Natural killer cell treated with Interleukin-12 subunit alpha and Interleukin-12 subunit beta and Interleukin-15 and Interleukin-18, amount 100 ng/mL, for 72 hours (primary cell): Measurements from ENCODE around the gene CARMIL3. TPM values are rescaled to one million over a fixed set of nuclear protein-coding genes. Genes with fewer than 3 reads are reported as not detected.
"Not testable (repeated sequence)": the region's sequence is repeated elsewhere in the genome, so short reads cannot be mapped to it uniquely, and the experiment has no call there.

Experiments used
- ATAC-seq, 2 donors: fragments of 150-1000 bp; cut with Tn5 transposase in 1 of 2; sonication (Bioruptor Pico), chemical (Tn5 transposase) in 1 of 2; 2 replicates each; pipeline ENCODE4 v1.10.0; 2021
- DNase-seq: peaks from one replicate; pipeline ENCODE4 v3.0.0; 2022; ENCODE audit warnings: low spot score
- H3K27ac Mint-ChIP-seq, 2 donors: 1 replicate in 1 of 2; 2 replicates in 1 of 2; pipeline ENCODE4 v1.8.0; 2022; ENCODE audit warnings: mixed read lengths in 2 of 2, mild to moderate bottlenecking in 1 of 2, moderate library complexity in 1 of 2
- H3K27me3 Mint-ChIP-seq, 2 donors: 1 replicate in 1 of 2; 2 replicates in 1 of 2; pipeline ENCODE4 v1.8.0; 2022; ENCODE audit warnings: mixed read lengths in 2 of 2
- H3K36me3 Mint-ChIP-seq: one replicate; pipeline ENCODE4 v1.8.0; 2022; ENCODE audit warnings: mixed read lengths
- H3K4me1 Mint-ChIP-seq, 2 donors: 1 replicate in 1 of 2; 2 replicates in 1 of 2; pipeline ENCODE4 v1.8.0; 2022; ENCODE audit warnings: low read depth in 2 of 2, mixed read lengths in 2 of 2, mild to moderate bottlenecking in 1 of 2
- H3K4me3 Mint-ChIP-seq: one replicate; pipeline ENCODE4 v1.8.0; 2022; ENCODE audit warnings: mixed read lengths
- H3K9me3 Mint-ChIP-seq: 2 replicates; pipeline ENCODE4 v1.8.0; 2022; ENCODE audit warnings: mixed read lengths
- total RNA-seq, 2 donors: library from RNA; stranded (reverse); gene quantifications; one replicate each; pipeline ENCODE4 v1.2.3, GENCODE V29; 2022

CARMIL3 gene
- total RNA-seq, 2 donors from 2014 or later = 0.10 to 0.50 TPM

DNA sequence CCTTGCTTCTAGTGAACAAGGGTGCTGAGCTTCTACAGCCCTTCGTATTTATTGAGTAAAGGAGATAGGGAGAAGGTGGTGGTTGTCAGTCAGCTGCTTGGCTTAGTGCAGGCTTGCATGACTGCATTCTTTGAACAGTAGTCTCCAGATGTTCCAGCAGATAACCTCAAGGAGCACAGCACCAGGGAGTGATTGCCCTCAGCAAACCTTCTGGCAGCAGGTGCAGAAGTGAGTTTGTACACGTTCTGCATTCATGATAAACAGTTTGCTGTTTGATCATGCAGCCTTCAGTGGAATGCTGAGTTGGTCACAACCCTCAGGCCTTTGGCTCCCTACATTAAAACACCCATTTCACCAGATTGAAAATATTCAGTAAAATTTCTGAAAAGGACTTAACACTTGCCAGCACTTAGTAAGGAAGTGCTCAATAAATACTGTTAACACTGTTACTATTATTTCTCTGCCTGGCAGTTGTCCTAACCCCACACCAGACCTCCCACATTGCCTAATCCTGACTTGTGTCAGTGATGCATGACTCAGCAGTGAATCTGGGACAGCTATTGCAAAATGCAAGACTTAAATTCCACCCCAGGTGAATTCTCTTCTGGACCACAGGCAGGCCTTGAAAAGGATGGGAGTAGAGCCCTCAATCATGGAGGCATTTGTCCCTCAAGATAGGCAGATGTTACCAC lies 18.9 kb upstream of the CARMIL3 start:
- ATAC-seq (peak in 1 of 2 donors; percentile 58), DNase-seq (no peak)
- H3K4me1 Mint-ChIP-seq = peaks cover 11 to 12% of the 10 kb centered on the region in 2 donors
- peaks cover 0 to 6% of the 10 kb centered on the region in 2 donors for H3K27me3 Mint-ChIP-seq
- H3K4me3 Mint-ChIP-seq = no peak overlapping the region
- peaks cover 6% of the 10 kb centered on the region for H3K36me3 Mint-ChIP-seq
- peaks cover 7% of the 10 kb centered on the region for H3K9me3 Mint-ChIP-seq
- H3K27ac Mint-ChIP-seq = no peak overlapping the region

- Mint-ChIP-seq H3K27ac (peak overlapping the region in 1 of 2 donors; percentile 28), H3K4me3 (peak overlapping the region; percentile 90), H3K4me1 (peaks cover 12 to 23% of the 10 kb centered on the region in 2 donors)
- not testable (repeated sequence) for H3K27me3 Mint-ChIP-seq, ATAC-seq, H3K9me3 Mint-ChIP-seq, H3K36me3 Mint-ChIP-seq, DNase-seq
Measured at GRCh38 chr14:24035769-24036168, 16.0 kb upstream of the CARMIL3 start.

DNA sequence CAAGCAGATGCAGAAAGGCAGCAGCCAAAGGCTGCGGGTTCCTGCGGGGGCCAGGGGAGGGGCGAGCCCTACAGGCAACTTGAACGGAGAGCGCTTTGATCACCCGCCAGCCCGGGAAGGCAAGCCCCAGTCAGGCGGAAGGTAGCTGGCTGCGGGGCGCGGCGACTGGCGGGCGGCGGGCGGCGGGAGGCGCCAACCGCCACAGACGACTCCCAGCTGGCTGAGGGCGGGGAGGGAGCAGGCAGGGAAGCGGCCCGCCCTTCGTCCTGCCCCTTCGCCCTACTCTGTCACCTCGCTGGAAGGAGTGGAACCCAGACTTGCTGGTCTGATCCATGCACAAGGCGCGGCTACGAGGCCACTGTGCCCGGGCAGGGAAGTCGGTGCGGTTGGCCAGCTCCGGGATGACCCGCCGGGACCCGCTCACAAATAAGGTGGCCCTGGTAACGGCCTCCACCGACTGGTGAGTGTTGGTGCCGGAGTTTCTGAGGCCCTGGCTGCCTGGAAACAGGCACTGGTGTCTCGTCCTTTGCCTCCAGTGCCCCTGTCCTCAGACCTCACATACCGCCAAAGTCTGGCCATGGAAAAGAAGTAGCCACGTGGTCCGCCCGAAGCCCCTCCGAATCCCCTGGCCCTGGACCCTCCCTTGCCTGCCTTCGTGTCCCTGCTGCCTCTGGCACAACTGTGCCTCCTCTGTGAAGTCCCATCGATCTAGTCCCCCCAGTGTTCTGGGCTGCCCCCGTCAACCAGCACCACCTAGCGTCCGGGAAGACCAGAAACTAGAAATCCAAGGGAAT lies 15.4 kb upstream of the CARMIL3 start:
- Mint-ChIP-seq H3K4me1 (peaks cover 12 to 23% of the 10 kb centered on the region in 2 donors), H3K9me3 (peaks cover 2% of the 10 kb centered on the region), H3K27ac (peak overlapping the region; percentile 71 to 74), H3K36me3 (peaks cover 3% of the 10 kb centered on the region), H3K27me3 (peaks cover 0 to 3% of the 10 kb centered on the region in 2 donors), H3K4me3 (peak overlapping the region; percentile 90)
- DNase-seq (peak; percentile 77), ATAC-seq (peak; percentile 83 to 86)

DNA sequence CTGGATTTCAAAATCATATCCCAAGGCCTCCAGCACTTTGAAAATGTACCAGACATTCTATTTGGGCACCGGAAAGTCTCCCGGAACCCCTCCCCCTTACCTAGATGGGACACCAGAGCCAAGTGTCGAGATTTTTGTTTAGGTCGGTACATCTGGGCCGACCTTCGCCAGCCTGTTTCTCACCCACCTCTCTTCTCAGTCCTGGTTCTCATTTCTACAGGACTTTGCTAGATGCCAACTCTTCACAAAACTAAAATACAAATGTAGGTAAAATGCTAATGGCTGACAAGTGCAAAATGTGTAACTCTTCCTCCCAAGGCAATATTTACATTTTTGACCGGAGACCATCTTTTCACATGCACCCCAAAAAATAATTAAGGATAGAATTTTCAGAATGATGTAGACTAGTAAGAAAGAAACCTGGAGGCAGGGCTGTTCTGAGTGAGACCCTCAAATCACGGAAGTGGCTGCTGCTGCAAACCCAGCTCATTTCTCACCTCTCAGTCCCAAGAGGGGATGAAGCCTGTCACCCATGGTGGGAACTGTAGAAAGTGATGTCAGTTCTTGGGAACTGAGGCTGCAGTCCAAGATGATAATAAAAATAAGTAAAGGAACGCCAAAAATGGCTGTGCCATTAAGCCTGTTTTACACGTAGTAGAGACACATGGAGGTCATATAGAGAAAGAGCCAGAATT lies 14.7 kb upstream of the CARMIL3 start:
- H3K9me3 Mint-ChIP-seq, DNase-seq, H3K36me3 Mint-ChIP-seq, ATAC-seq, H3K27me3 Mint-ChIP-seq: not testable (repeated sequence)
- Mint-ChIP-seq H3K4me1 (peaks cover 12 to 23% of the 10 kb centered on the region in 2 donors), H3K27ac (peak overlapping the region; percentile 71 to 74), H3K4me3 (peak overlapping the region; percentile 90)

DNA sequence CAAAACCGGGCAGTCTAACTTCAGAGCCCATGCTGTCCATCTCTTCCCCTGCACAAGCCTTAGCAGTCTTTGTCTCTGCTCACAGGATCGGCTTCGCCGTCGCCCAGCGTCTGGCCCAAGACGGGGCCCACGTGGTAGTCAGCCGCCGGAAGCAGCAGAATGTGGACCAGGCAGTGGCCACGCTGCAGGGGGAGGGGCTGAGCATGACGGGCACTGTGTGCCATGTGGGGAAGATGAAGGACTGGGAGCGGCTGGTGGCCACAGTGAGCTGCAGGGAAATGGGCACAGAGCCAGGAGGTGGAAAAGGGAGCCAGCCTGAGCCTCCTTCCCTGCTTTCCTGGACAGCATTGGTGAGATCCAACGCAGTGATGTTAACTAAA lies 14.2 kb upstream of the CARMIL3 start:
- ATAC-seq (no peak), DNase-seq (no peak)
- no peak overlapping the region for H3K27ac Mint-ChIP-seq
- peaks cover 0 to 2% of the 10 kb centered on the region in 2 donors for H3K27me3 Mint-ChIP-seq
- H3K4me3 Mint-ChIP-seq = no peak overlapping the region
- peaks cover 12 to 23% of the 10 kb centered on the region in 2 donors for H3K4me1 Mint-ChIP-seq
- no peaks in the 10 kb centered on the region for H3K36me3 Mint-ChIP-seq
- no peaks in the 10 kb centered on the region for H3K9me3 Mint-ChIP-seq

GRCh38 chr14:24038686-24039085 lies 13.1 kb upstream of the CARMIL3 start:
- H3K27me3 Mint-ChIP-seq = peaks cover 0 to 2% of the 10 kb centered on the region in 2 donors
- no peak overlapping the region for H3K27ac Mint-ChIP-seq
- ATAC-seq (no peak), DNase-seq (no peak)
- no peaks in the 10 kb centered on the region for H3K36me3 Mint-ChIP-seq
- H3K4me3 Mint-ChIP-seq = no peak overlapping the region
- H3K4me1 Mint-ChIP-seq = peaks cover 12 to 23% of the 10 kb centered on the region in 2 donors
- H3K9me3 Mint-ChIP-seq = no peaks in the 10 kb centered on the region

DNA sequence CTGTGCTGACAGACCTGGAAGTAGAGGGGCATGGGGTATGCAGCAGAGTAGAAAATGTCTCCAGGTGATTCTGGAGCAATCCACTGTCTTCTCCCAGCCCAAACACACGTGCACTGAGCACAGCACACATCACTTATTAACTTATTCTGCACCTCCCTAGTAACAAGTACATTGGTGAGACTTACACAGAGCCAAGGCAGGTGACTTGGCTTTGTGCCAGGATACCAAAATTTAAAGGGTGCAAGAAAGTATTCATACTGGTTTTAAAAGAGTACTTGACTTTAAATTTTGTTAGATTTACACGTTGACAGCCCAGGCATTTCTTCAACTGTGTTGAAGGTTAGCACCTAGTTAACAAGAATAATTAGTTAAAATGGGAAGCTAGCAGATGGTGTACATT lies 11.1 kb upstream of the CARMIL3 start:
- Mint-ChIP-seq H3K27me3 (peaks cover 0 to 5% of the 10 kb centered on the region in 2 donors), H3K27ac (no peak overlapping the region), H3K4me3 (no peak overlapping the region), H3K36me3 (no peaks in the 10 kb centered on the region), H3K4me1 (peaks cover 12 to 18% of the 10 kb centered on the region in 2 donors), H3K9me3 (no peaks in the 10 kb centered on the region)
- no peak for ATAC-seq
- DNase-seq = no peak

- peaks cover 0 to 12% of the 10 kb centered on the region in 2 donors for H3K4me1 Mint-ChIP-seq
- no peaks in the 10 kb centered on the region for H3K36me3 Mint-ChIP-seq
- no peak overlapping the region for H3K4me3 Mint-ChIP-seq
- H3K27me3 Mint-ChIP-seq = peaks cover 2 to 6% of the 10 kb centered on the region in 2 donors
- ATAC-seq (no peak), DNase-seq (no peak)
- no peak overlapping the region for H3K27ac Mint-ChIP-seq
- no peaks in the 10 kb centered on the region for H3K9me3 Mint-ChIP-seq
Measured at GRCh38 chr14:24042746-24043145, 9.1 kb upstream of the CARMIL3 start.

- DNase-seq, H3K9me3 Mint-ChIP-seq, H3K4me3 Mint-ChIP-seq, ATAC-seq, H3K27me3 Mint-ChIP-seq, H3K27ac Mint-ChIP-seq, H3K36me3 Mint-ChIP-seq: not testable (repeated sequence)
- peaks cover 16 to 23% of the 10 kb centered on the region in 2 donors for H3K4me1 Mint-ChIP-seq
Measured at GRCh38 chr14:24049002-24049401, 2.8 kb upstream of the CARMIL3 start.

GRCh38 chr14:24050753-24051152 lies 1.1 kb upstream of the CARMIL3 start:
- peaks cover 16 to 26% of the 10 kb centered on the region in 2 donors for H3K4me1 Mint-ChIP-seq
- peak overlapping the region; percentile 83 for H3K4me3 Mint-ChIP-seq
- H3K27ac Mint-ChIP-seq = peak overlapping the region in 1 of 2 donors; percentile 23
- not testable (repeated sequence) for ATAC-seq, H3K36me3 Mint-ChIP-seq, H3K27me3 Mint-ChIP-seq, H3K9me3 Mint-ChIP-seq, DNase-seq

DNA sequence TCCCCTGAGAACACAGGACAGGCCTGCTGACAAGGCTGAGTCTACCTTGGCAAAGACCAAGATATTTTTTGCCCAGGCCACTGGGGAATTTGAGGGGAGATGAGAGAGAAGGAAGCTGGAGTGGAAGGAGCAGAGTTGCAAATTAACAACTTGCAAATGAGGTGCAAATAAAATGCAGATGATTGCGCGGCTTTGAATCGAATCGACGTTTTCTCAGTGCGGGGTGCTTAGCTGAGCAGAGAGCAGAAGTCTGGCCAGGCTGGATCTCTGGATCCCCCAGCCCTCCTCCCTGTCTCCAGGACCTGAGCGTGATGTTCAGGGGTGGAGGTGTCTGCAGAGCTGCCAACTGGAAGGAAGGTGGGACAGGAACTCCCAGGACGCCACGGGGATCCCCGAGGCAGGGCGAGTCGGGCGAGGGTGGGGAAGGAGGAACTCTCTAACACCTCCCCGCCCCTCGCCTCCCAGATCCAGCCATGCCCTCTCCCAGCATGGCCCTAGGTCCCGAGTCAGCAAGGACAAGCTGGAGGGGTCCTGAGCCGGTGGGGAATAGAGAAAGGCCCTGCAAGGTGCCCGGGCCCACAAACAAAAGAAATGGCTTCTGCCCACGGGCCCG lies 527 bp upstream of the CARMIL3 start:
- H3K27me3 Mint-ChIP-seq = peaks cover 0 to 7% of the 10 kb centered on the region in 2 donors
- H3K27ac Mint-ChIP-seq = peak overlapping the region in 1 of 2 donors; percentile 23
- H3K36me3 Mint-ChIP-seq = no peaks in the 10 kb centered on the region
- peaks cover 16 to 26% of the 10 kb centered on the region in 2 donors for H3K4me1 Mint-ChIP-seq
- DNase-seq (no peak), ATAC-seq (no peak)
- H3K4me3 Mint-ChIP-seq = peak overlapping the region; percentile 83
- H3K9me3 Mint-ChIP-seq = no peaks in the 10 kb centered on the region

DNA sequence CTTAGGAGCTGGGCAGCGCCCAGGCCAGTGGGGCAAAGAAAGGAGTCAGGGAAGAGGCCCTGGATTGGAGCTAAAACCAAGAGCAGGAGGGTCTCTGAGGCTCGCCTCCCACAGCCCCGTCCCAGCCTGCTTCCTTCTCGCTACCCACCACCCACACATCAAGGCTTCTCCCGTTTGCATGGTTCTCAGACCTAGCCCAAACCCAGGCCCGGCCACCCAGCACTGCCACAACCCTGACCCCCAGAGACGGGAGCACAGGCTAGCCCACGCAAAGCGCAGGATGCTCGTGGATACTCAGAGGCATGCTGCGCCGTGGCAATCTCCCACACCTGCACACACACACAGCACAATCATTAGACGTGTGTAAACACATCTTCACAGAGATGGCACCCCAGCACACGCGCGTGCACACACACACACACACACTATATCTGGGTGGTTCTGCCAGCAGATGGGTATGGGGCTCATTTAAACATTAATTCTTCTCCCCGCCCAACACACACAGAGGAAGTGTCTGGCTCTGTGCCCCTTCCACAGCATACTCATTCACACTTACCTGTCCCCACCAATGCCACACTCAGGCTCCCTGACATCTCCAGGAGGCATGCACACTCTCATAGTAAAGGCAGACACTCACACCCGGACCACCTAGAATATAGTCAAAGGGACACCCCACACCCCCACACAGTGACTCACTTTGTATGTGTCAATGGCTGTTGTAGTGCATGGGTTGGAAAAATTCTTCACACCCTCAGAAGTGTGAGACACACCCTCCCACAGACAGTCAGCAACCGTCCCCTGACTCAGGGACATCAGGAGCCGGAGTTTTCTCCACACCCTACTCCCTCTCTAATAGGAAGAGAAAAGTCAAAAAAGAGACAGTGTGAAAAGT lies 1.1 kb downstream of the CARMIL3 start:
- H3K27me3 Mint-ChIP-seq = peaks cover 0 to 5% of the 10 kb centered on the region in 2 donors
- H3K4me1 Mint-ChIP-seq = peaks cover 16 to 29% of the 10 kb centered on the region in 2 donors
- peak overlapping the region; percentile 38 to 52 for H3K27ac Mint-ChIP-seq
- no peaks in the 10 kb centered on the region for H3K36me3 Mint-ChIP-seq
- peak overlapping the region; percentile 89 for H3K4me3 Mint-ChIP-seq
- DNase-seq (peak; percentile 88), ATAC-seq (peak; percentile 85 to 90)
- no peaks in the 10 kb centered on the region for H3K9me3 Mint-ChIP-seq
